SU-DHL-6 (cell line): ENCODE results near the gene UCMA.

Experiments
- H2AFZ ChIP-seq: fragments of 200-600 bp; sonication (generic); 2 replicates; pipeline ENCODE4 v1.6.1; 2014; ENCODE audit warnings: low read depth, mild to moderate bottlenecking, moderate library complexity, mixed read lengths, antibody characterized with exemption, low read length; ENCODE audit not compliant: severe bottlenecking
- H3F3A ChIP-seq: fragments of 200-600 bp; shearing (Covaris generic); 2 replicates; pipeline ENCODE4 v1.6.0; 2016; ENCODE audit warnings: antibody characterized with exemption, mild to moderate bottlenecking; ENCODE audit not compliant: insufficient read depth
- H3K27ac ChIP-seq: fragments of 200-600 bp; sonication (generic); 2 replicates; pipeline ENCODE4 v1.5.1; 2016; ENCODE audit warnings: low read depth, mild to moderate bottlenecking, low read length, moderate library complexity, mixed read lengths
- H3K27me3 ChIP-seq: fragments of 200-600 bp; sonication (generic), shearing (Covaris generic); 2 replicates; pipeline ENCODE4 v1.6.0; 2014; ENCODE audit warnings: mild to moderate bottlenecking, low read length
- H3K36me3 ChIP-seq: fragments of 200-600 bp; sonication (generic); 2 replicates; pipeline ENCODE4 v1.6.1; 2014; ENCODE audit warnings: mild to moderate bottlenecking, low read length, mixed read lengths
- H3K4me2 ChIP-seq: fragments of 300-600, 200-600 bp; shearing (Covaris generic), sonication (generic); 2 replicates; pipeline ENCODE4 v1.6.0; 2014; ENCODE audit warnings: low read length, low read depth, mild to moderate bottlenecking; ENCODE audit not compliant: poor library complexity, severe bottlenecking
- H3K4me3 ChIP-seq: fragments of 200-600 bp; sonication (generic); 2 replicates; pipeline ENCODE4 v1.5.1; 2014; ENCODE audit warnings: antibody characterized with exemption, low read length, mild to moderate bottlenecking, mixed read lengths; ENCODE audit not compliant: insufficient read depth, poor library complexity, severe bottlenecking
- H3K79me2 ChIP-seq: fragments of 200-600 bp; sonication (generic); 2 replicates; pipeline ENCODE4 v1.6.1; 2014; ENCODE audit warnings: mild to moderate bottlenecking, low read length, moderate library complexity; ENCODE audit not compliant: insufficient read depth
- H3K9ac ChIP-seq: fragments of 200-600 bp; sonication (generic); 2 replicates; pipeline ENCODE4 v1.7.0; 2014; ENCODE audit warnings: mild to moderate bottlenecking, low read length
- H3K9me2 ChIP-seq: fragments of 200-600 bp; sonication (generic); replicated peaks from 2 replicates; pipeline ENCODE4 v1.6.1; 2014; ENCODE audit warnings: low read length; ENCODE audit not compliant: insufficient read depth
- H3K9me3 ChIP-seq: fragments of 200-600 bp; sonication (generic); 2 replicates; pipeline ENCODE4 v1.6.1; 2014; ENCODE audit warnings: low read length, mixed read lengths; ENCODE audit not compliant: insufficient read depth
- H4K20me1 ChIP-seq: fragments of 200-600 bp; sonication (generic); 2 replicates; pipeline ENCODE4 v1.6.1; 2014; ENCODE audit warnings: low read depth, mild to moderate bottlenecking, antibody characterized with exemption, low read length, moderate library complexity, mixed read lengths
- CTCF ChIP-seq: fragments of 200-600 bp; sonication (generic); IDR thresholded peaks from one replicate; pipeline ENCODE4 v1.5.1; 2017; ENCODE audit warnings: antibody characterized with exemption, mild to moderate bottlenecking, low read length, moderate library complexity; ENCODE audit not compliant: insufficient read depth, poor library complexity, severe bottlenecking
- EZH2phosphoT487 ChIP-seq: fragments of 200-600 bp; sonication (generic), shearing (Covaris generic); conservative IDR thresholded peaks from 2 replicates; pipeline ENCODE4 v1.6.1; 2018; ENCODE audit warnings: mild to moderate bottlenecking, antibody characterized with exemption, low read length, moderate library complexity, mixed read lengths

Gene UCMA

GRCh38 chr10:13225601-13226000, 8.6 kb downstream of the UCMA start:
- H3K27me3 ChIP-seq: no peaks in the 10 kb centered on the region
- no peaks in the 10 kb centered on the region for H3K9me3 ChIP-seq
- H3K36me3 ChIP-seq: no peaks in the 10 kb centered on the region
- H3K4me2 ChIP-seq: no peak overlapping the region
- H3F3A ChIP-seq: no peaks in the 10 kb centered on the region
- no peaks in the 10 kb centered on the region for H3K79me2 ChIP-seq
- no peak overlapping the region for H3K27ac ChIP-seq
- H4K20me1 ChIP-seq: no peaks in the 10 kb centered on the region
- H3K9me2 ChIP-seq: no peaks in the 10 kb centered on the region
- no peak overlapping the region for H3K4me3 ChIP-seq
- no peak overlapping the region for H2AFZ ChIP-seq
- TF ChIP-seq CTCF (no peak), EZH2phosphoT487 (no peak)
- H3K9ac ChIP-seq: no peak overlapping the region

GRCh38 chr10:13224210-13224995, 9.8 kb downstream of the UCMA start:
- Histone ChIP-seq H3F3A (0 out of 2 replicates have a peak, but pooled peaks cover under 1% of the 10 kb centered on the region), H3K79me2 (no peaks in the 10 kb centered on the region), H2AFZ (no peak overlapping the region), H3K9me3 (no peaks in the 10 kb centered on the region), H3K4me2 (no peak overlapping the region), H3K27ac (no peak overlapping the region), H3K4me3 (no peak overlapping the region), H4K20me1 (no peaks in the 10 kb centered on the region), H3K27me3 (no peaks in the 10 kb centered on the region), H3K9ac (no peak overlapping the region), H3K9me2 (no peaks in the 10 kb centered on the region), H3K36me3 (no peaks in the 10 kb centered on the region)
- TF ChIP-seq EZH2phosphoT487 (no peak), CTCF (no peak)

DNA sequence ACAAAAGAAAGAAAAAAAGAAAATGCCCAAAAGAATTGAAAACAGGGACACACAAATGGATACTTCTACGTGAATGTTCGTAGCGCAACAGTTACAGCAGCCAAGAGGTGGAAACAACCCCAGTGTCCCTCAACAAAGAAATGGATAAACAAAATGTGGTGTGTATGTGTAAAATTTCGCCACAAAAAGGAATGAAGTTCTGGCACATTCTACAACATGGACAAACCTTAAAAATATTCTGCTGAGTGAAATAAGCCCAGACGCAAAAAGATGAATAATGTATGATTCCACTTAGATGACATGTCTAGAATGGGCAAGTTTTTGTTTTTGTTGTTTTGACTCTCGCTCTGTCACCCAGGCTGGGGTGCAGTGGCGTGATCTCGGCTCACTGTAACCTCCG, 10.9 kb downstream of the UCMA start:
- H3K4me3 ChIP-seq: no peak overlapping the region
- H4K20me1 ChIP-seq: no peaks in the 10 kb centered on the region
- no peak overlapping the region for H3K9ac ChIP-seq
- no peaks in the 10 kb centered on the region for H3K9me2 ChIP-seq
- H3K27me3 ChIP-seq: no peaks in the 10 kb centered on the region
- no peak overlapping the region for H2AFZ ChIP-seq
- H3K4me2 ChIP-seq: no peak overlapping the region
- H3K36me3 ChIP-seq: no peaks in the 10 kb centered on the region
- H3F3A ChIP-seq: 0 out of 2 replicates have a peak, but pooled peaks cover 5% of the 10 kb centered on the region
- TF ChIP-seq CTCF: no peak
- no peak for TF ChIP-seq EZH2phosphoT487
- H3K27ac ChIP-seq: no peak overlapping the region
- H3K79me2 ChIP-seq: no peaks in the 10 kb centered on the region
- H3K9me3 ChIP-seq: no peaks in the 10 kb centered on the region
